ENCODE data around the gene TEX51. TPM values are rescaled to one million over a fixed set of nuclear protein-coding genes. Genes with fewer than 3 reads are reported as not detected.

Gene TEX51
- not detected for polyA plus RNA-seq (2013, experiment 1 of 4)
- polyA plus RNA-seq (2013, experiment 2 of 4), result not detected
- polyA plus RNA-seq (2013, experiment 3 of 4), result not detected
- polyA plus RNA-seq (2013, experiment 4 of 4), result not detected

GRCh38 chr2:126898636-126899035, at the start of gene TEX51:
TSS of gene TEX51 (plus strand) at chr2:126898890. CDS start at chr2:126898919, 29 bp downstream.
- WGBS, 2 experiments, result 91 to 96% methylated on average over 5 of the region's 5 CpGs

DNA sequence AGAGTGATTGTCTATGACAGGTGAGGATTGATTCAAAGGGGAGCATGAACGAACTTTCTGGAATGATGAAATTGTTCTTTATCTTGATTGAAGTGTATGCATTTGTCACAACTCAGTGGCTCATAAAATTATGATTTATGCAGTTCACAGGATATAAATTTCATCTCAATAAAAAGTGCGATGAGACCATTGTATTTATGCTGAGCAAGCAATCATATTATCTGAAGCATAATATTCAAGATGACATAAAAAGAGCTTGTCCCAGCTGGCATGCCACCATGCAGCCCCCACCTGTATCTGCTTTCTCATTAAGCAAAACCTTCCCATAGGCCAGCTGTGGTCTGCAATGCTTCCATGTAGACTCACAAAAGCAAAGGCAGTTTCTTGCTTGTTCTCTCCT, 49.6 kb upstream of the TEX51 start:
- Histone ChIP-seq H3K4me3 (ENCODE audit: insufficient read depth, low read depth, low read length) (no peak overlapping the region), H3K36me3 (ENCODE audit: control insufficient read depth, insufficient read depth, low read length) (no peaks in the 10 kb centered on the region), H3K9me3 (ENCODE audit: control insufficient read depth, low read length) (no peaks in the 10 kb centered on the region), H3K27ac (ENCODE audit: insufficient read depth, low read depth, low read length, poor library complexity, severe bottlenecking) (no peak overlapping the region), H3K4me1 (ENCODE audit: control insufficient read depth, insufficient read depth, low read length) (no peaks in the 10 kb centered on the region), H3K27me3 (ENCODE audit: control insufficient read depth, insufficient read depth, low read length, poor library complexity, severe bottlenecking) (no peaks in the 10 kb centered on the region)
- WGBS, 2 experiments, result 95% methylated on average over 2 of the region's 2 CpGs

More at GRCh38 chr2:126898636-126899035, at the start of gene TEX51:
- no peak within 1 kb of the TSS for H3K27ac ChIP-seq (ENCODE audit: insufficient read depth, low read depth, low read length, poor library complexity, severe bottlenecking)
- no peak within 1 kb of the TSS for H3K4me3 ChIP-seq (ENCODE audit: insufficient read depth, low read depth, low read length)
- no peaks in the 10 kb centered on the region for H3K9me3 ChIP-seq (ENCODE audit: control insufficient read depth, low read length)
- H3K27me3 ChIP-seq (ENCODE audit: control insufficient read depth, insufficient read depth, low read length, poor library complexity, severe bottlenecking), result no peaks in the 10 kb centered on the region
- no peaks in the 10 kb centered on the region for H3K4me1 ChIP-seq (ENCODE audit: control insufficient read depth, insufficient read depth, low read length)
- no peaks in the 10 kb centered on the region for H3K36me3 ChIP-seq (ENCODE audit: control insufficient read depth, insufficient read depth, low read length)

DNA sequence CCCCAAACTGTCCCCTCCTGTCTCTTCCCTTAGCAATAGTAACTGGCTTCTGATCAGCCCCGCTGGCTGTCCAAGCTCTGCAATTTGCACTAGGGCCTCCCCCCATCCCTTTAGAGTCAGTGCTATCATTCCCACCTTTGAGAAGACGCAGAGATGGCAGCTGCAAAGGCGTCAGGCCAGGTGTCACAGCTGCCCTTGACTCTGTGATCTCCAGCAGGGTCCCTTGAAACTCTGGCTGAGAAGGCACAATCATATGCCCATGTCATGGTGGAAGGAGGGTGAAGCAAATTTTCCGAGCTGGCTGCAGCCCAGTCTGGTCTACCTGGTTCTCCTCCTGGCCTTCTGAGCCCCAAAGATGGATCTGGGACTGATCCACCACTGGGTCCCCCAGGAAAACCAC, 49.2 kb upstream of the TEX51 start:
- Histone ChIP-seq H3K4me1 (ENCODE audit: control insufficient read depth, insufficient read depth, low read length) (no peaks in the 10 kb centered on the region), H3K4me3 (ENCODE audit: insufficient read depth, low read depth, low read length) (no peak overlapping the region), H3K36me3 (ENCODE audit: control insufficient read depth, insufficient read depth, low read length) (no peaks in the 10 kb centered on the region), H3K27me3 (ENCODE audit: control insufficient read depth, insufficient read depth, low read length, poor library complexity, severe bottlenecking) (no peaks in the 10 kb centered on the region), H3K9me3 (ENCODE audit: control insufficient read depth, low read length) (no peaks in the 10 kb centered on the region), H3K27ac (ENCODE audit: insufficient read depth, low read depth, low read length, poor library complexity, severe bottlenecking) (no peak overlapping the region)
- 94 to 96% methylated on average over 4 of the region's 4 CpGs for WGBS, 2 experiments

DNA sequence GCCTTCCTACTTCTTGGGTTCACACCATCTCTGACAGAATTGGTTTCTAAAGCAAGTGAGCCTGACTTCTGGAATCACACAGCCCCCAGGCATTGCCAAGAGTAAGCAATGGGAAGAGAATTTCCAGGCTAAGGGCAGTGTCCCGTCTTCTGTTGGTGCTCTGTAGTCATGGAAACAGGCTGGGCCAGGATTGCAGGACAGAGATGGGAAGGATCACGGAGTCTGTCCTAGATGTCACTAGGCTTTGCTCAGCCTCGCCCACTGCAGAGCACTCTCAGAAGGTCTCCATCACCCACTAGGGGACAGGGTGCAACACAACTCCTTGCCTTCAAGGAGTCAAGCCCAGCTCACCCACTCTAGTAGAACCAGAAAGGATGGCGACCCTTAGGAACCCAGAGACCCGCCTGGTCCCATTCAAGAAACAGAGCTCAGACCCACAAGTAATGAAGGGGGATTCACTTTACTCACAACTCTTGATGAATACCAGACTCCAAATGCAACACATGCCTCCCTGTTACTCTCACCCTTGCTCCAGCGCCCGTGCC, 48.6 kb upstream of the TEX51 start:
- Histone ChIP-seq H3K9me3 (ENCODE audit: control insufficient read depth, low read length) (no peaks in the 10 kb centered on the region), H3K36me3 (ENCODE audit: control insufficient read depth, insufficient read depth, low read length) (no peaks in the 10 kb centered on the region), H3K4me1 (ENCODE audit: control insufficient read depth, insufficient read depth, low read length) (no peaks in the 10 kb centered on the region), H3K27me3 (ENCODE audit: control insufficient read depth, insufficient read depth, low read length, poor library complexity, severe bottlenecking) (no peaks in the 10 kb centered on the region), H3K27ac (ENCODE audit: insufficient read depth, low read depth, low read length, poor library complexity, severe bottlenecking) (no peak overlapping the region), H3K4me3 (ENCODE audit: insufficient read depth, low read depth, low read length) (no peak overlapping the region)
- 91 to 93% methylated on average over 7 of the region's 7 CpGs for WGBS, 2 experiments

GRCh38 chr2:126850940-126851339, 47.8 kb upstream of the TEX51 start:
- Histone ChIP-seq H3K36me3 (ENCODE audit: control insufficient read depth, insufficient read depth, low read length) (no peaks in the 10 kb centered on the region), H3K27me3 (ENCODE audit: control insufficient read depth, insufficient read depth, low read length, poor library complexity, severe bottlenecking) (no peaks in the 10 kb centered on the region), H3K9me3 (ENCODE audit: control insufficient read depth, low read length) (no peaks in the 10 kb centered on the region), H3K27ac (ENCODE audit: insufficient read depth, low read depth, low read length, poor library complexity, severe bottlenecking) (no peak overlapping the region), H3K4me1 (ENCODE audit: control insufficient read depth, insufficient read depth, low read length) (no peaks in the 10 kb centered on the region), H3K4me3 (ENCODE audit: insufficient read depth, low read depth, low read length) (no peak overlapping the region)
- WGBS, 2 experiments, result 90 to 93% methylated on average over 5 of the region's 5 CpGs

DNA sequence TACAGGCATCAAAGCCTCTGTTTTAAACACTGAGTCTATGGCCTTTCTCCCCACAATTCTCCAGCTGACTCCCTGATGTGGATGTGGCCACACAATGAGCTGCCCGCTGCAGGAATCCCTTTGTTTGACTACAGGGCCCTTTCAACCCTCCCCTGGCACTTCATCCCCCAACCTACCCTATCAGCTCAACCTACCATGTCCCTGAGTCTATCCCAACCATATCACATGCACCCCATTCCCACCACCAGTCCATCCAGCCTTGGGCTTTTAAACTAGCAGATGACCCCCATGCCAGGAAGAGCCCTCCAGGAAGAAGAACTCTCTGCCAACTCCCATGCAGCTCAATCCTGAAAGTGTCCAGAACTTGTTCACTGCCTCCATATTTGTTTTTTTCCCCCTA, 46.9 kb upstream of the TEX51 start:
- H3K36me3 ChIP-seq (ENCODE audit: control insufficient read depth, insufficient read depth, low read length), result no peaks in the 10 kb centered on the region
- H3K9me3 ChIP-seq (ENCODE audit: control insufficient read depth, low read length), result no peaks in the 10 kb centered on the region
- 76 to 81% methylated on average over 1 of the region's 1 CpG for WGBS, 2 experiments
- H3K27me3 ChIP-seq (ENCODE audit: control insufficient read depth, insufficient read depth, low read length, poor library complexity, severe bottlenecking), result no peaks in the 10 kb centered on the region
- no peak overlapping the region for H3K4me3 ChIP-seq (ENCODE audit: insufficient read depth, low read depth, low read length)
- no peaks in the 10 kb centered on the region for H3K4me1 ChIP-seq (ENCODE audit: control insufficient read depth, insufficient read depth, low read length)
- no peak overlapping the region for H3K27ac ChIP-seq (ENCODE audit: insufficient read depth, low read depth, low read length, poor library complexity, severe bottlenecking)

DNA sequence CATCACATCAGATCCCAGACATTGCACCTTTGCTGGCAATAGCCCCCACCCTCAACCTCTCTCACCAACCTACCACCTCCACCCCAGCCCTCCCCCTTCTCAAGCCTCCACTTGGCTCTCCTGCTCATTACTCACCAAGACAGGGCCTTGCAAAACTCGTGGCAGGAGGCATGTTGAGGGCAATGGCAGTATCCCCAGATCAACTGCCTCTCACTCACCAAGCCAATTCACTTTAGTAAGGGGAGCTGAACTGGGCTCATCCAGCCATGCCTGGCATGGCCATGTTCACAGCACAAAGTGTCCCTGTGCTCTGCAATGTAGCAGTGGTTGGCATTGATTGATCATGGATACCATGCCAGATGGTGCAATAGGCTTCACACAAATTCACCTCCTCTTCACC, 46.3 kb upstream of the TEX51 start:
- H3K36me3 ChIP-seq (ENCODE audit: control insufficient read depth, insufficient read depth, low read length), result no peaks in the 10 kb centered on the region

DNA sequence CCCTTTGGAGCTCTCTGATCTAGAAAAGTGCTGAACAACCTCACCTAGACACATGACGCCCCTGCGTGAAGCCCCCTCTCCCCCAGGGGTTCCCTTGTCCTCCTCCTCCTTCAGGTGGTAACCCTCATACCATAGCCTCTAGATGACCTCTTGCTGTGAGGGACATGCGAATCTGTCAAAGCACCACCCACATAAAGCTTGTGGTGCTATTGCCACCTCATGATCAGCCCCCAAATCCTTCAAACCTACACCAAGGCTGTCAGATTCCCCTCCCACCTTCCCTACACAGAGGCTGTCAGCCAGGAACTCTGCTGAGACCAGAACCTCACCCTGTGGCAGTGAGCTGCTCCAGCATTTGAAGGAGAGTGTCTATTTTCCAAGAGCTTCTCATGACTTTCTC, 43.1 kb upstream of the TEX51 start:
- H3K4me1 ChIP-seq (ENCODE audit: control insufficient read depth, insufficient read depth, low read length), result peaks cover 5% of the 10 kb centered on the region
- no peaks in the 10 kb centered on the region for H3K9me3 ChIP-seq (ENCODE audit: control insufficient read depth, low read length)
- H3K36me3 ChIP-seq (ENCODE audit: control insufficient read depth, insufficient read depth, low read length), result no peaks in the 10 kb centered on the region
- H3K27me3 ChIP-seq (ENCODE audit: control insufficient read depth, insufficient read depth, low read length, poor library complexity, severe bottlenecking), result no peaks in the 10 kb centered on the region
- H3K27ac ChIP-seq (ENCODE audit: insufficient read depth, low read depth, low read length, poor library complexity, severe bottlenecking), result no peak overlapping the region
- no peak overlapping the region for H3K4me3 ChIP-seq (ENCODE audit: insufficient read depth, low read depth, low read length)
- 84 to 87% methylated on average over 3 of the region's 3 CpGs for WGBS, 2 experiments

More for the DNA sequence above, 46.3 kb upstream of the TEX51 start:
- no peaks in the 10 kb centered on the region for H3K27me3 ChIP-seq (ENCODE audit: control insufficient read depth, insufficient read depth, low read length, poor library complexity, severe bottlenecking)
- H3K4me1 ChIP-seq (ENCODE audit: control insufficient read depth, insufficient read depth, low read length), result no peaks in the 10 kb centered on the region
- 89 to 93% methylated on average over 1 of the region's 1 CpG for WGBS, 2 experiments
- H3K27ac ChIP-seq (ENCODE audit: insufficient read depth, low read depth, low read length, poor library complexity, severe bottlenecking), result no peak overlapping the region
- H3K9me3 ChIP-seq (ENCODE audit: control insufficient read depth, low read length), result no peaks in the 10 kb centered on the region
- no peak overlapping the region for H3K4me3 ChIP-seq (ENCODE audit: insufficient read depth, low read depth, low read length)

DNA sequence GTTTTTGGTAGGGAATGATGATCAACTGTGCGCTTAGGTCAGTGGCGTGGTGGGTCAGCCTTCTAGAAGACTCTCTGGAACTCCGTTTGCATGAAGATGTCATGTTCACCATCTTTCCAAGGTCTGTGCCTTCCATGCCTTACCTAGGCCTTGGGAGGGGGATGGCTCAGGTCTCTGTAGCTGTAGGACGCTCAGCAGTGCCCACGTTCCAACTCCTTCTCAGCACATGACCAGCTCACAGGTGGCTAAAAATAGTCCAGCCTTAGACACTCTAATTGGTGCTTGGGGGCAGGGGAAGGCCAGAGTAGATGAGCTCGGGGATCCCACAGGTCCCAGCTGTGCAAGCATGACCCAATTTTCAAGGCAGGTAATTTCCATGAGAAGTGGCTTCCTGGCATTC, 42.3 kb upstream of the TEX51 start:
- Histone ChIP-seq H3K36me3 (ENCODE audit: control insufficient read depth, insufficient read depth, low read length) (no peaks in the 10 kb centered on the region), H3K27me3 (ENCODE audit: control insufficient read depth, insufficient read depth, low read length, poor library complexity, severe bottlenecking) (no peaks in the 10 kb centered on the region), H3K4me3 (ENCODE audit: insufficient read depth, low read depth, low read length) (no peak overlapping the region), H3K4me1 (ENCODE audit: control insufficient read depth, insufficient read depth, low read length) (peaks cover 5% of the 10 kb centered on the region), H3K27ac (ENCODE audit: insufficient read depth, low read depth, low read length, poor library complexity, severe bottlenecking) (no peak overlapping the region), H3K9me3 (ENCODE audit: control insufficient read depth, low read length) (no peaks in the 10 kb centered on the region)
- WGBS, 2 experiments, result 79 to 81% methylated on average over 6 of the region's 6 CpGs

DNA sequence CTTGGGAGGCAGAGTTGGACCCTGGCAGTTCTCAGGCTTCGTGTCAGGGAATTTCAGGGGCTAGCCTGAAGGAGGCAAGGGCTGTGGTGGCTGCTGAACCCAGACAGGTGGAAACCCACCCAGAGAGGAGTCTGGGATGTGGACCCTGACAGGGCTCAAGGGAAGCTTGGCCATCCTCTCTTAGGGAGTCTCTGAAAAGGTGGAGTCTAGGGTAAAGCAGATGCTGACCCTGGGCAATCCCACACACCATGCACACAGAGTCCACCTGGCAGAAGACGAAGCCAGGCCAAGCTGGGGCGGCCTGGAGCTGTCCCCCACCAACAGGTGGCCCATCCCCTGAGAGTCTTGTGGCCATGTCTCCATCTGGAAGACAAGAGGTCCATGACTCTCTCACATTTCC, 41.2 kb upstream of the TEX51 start:
- WGBS, 2 experiments, result 91 to 95% methylated on average over 3 of the region's 3 CpGs
- H3K36me3 ChIP-seq (ENCODE audit: control insufficient read depth, insufficient read depth, low read length), result no peaks in the 10 kb centered on the region
- H3K27ac ChIP-seq (ENCODE audit: insufficient read depth, low read depth, low read length, poor library complexity, severe bottlenecking), result no peak overlapping the region
- H3K9me3 ChIP-seq (ENCODE audit: control insufficient read depth, low read length), result no peaks in the 10 kb centered on the region
- H3K27me3 ChIP-seq (ENCODE audit: control insufficient read depth, insufficient read depth, low read length, poor library complexity, severe bottlenecking), result no peaks in the 10 kb centered on the region
- H3K4me3 ChIP-seq (ENCODE audit: insufficient read depth, low read depth, low read length), result no peak overlapping the region
- peaks cover 5% of the 10 kb centered on the region for H3K4me1 ChIP-seq (ENCODE audit: control insufficient read depth, insufficient read depth, low read length)

GRCh38 chr2:126858013-126858412, 40.7 kb upstream of the TEX51 start:
- 87 to 89% methylated on average over 4 of the region's 4 CpGs for WGBS, 2 experiments
- H3K4me3 ChIP-seq (ENCODE audit: insufficient read depth, low read depth, low read length), result no peak overlapping the region

More at GRCh38 chr2:126858013-126858412, 40.7 kb upstream of the TEX51 start:
- H3K4me1 ChIP-seq (ENCODE audit: control insufficient read depth, insufficient read depth, low read length), result peaks cover 7% of the 10 kb centered on the region
- no peaks in the 10 kb centered on the region for H3K36me3 ChIP-seq (ENCODE audit: control insufficient read depth, insufficient read depth, low read length)
- H3K27ac ChIP-seq (ENCODE audit: insufficient read depth, low read depth, low read length, poor library complexity, severe bottlenecking), result no peak overlapping the region
- H3K9me3 ChIP-seq (ENCODE audit: control insufficient read depth, low read length), result no peaks in the 10 kb centered on the region
- H3K27me3 ChIP-seq (ENCODE audit: control insufficient read depth, insufficient read depth, low read length, poor library complexity, severe bottlenecking), result no peaks in the 10 kb centered on the region

Data from ectodermal cell (in vitro differentiated cells).